Endometrial microvascular endothelial cells (primary cell): ENCODE measurements around the gene GPR137C. TPM values are rescaled to one million over a fixed set of nuclear protein-coding genes. Genes with fewer than 3 reads are reported as not detected.
"Not testable (repeated sequence)": the region's sequence is repeated elsewhere in the genome, so short reads cannot be mapped to it uniquely, and the experiment has no call there.

ENCODE experiments used
- in situ Hi-C: cut with HindIII; loops from 2 replicates; pipeline ENCODE4 v1.10.0; 2017; ENCODE audit warnings: low sequenced_read_pairs, low pct_unique_long_range_greater_than_20kb; ENCODE audit errors: inconsistent ontology term
- total RNA-seq: library from RNA; depleted of rRNA; stranded (reverse); fragments of >200 nt; gene quantifications from one replicate; pipeline ENCODE4 v1.2.3, GENCODE V29; 2015; ENCODE audit errors: inconsistent ontology term

The GPR137C gene
- total RNA-seq, 1 donor from 2014 or later, result 1.4 TPM

DNA sequence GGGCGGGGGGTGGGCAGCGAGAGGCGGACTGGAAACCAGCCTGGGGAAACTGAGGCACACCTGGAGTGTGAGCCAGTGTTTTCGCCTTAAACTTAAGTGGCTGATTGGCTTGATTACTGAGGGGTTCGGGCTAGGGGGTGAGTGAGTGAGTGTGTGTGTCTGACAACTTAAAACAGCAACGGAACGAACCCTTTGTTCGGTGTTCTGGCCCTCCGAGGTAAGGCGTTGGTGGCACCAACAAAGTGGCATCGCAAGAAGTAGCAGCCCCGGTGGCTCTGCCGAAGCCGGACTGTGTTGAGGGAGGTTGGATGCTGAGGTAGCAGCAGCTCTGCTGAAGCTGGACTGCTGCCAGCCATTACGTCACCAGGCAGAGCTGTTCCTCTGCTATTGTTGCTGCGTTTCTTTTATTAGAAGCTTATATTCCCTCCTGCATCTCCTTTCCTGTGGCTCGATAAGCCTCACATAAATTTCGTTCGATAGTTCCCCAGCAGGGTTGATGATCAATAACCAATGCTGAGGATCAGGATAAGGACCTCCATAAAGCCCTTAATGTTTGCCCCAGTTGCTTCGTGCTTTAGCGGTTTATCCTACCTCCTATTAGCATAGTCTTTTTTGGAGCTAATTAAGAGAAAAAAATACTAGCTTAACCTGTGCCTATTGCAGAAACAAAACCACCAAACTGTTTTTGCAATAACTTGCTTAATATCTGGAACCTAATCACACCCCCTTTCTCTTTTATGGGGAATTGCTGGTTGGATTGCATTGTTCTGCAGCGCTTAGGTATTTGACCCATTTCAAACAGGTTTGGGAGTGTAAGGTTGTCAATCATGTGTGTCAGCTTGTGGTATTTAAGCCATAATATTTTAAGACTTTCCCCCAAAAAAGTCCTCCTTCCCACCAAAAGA lies 1.3 kb downstream of the GPR137C start:
- in situ Hi-C loops, result no loop called here

DNA sequence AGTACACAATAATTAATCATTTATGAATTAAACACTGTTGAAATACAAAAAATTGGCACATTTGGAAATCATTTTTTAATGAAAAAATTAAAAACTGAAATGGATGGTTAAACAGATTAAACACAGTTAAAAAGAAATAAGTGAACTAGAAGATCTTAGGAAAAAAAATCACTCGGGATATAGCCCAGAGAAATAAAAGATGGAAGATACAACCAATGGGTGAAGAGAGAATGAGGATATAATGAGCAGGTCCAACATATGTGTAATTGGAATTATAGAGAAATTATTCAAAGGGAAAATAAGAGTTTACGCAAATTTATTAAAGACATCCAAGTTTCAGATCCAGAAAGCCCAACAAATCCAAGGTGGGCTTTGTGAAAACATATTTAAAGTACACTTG lies 6.1 kb downstream of the GPR137C start:
- in situ Hi-C loops, result no loop called here

DNA sequence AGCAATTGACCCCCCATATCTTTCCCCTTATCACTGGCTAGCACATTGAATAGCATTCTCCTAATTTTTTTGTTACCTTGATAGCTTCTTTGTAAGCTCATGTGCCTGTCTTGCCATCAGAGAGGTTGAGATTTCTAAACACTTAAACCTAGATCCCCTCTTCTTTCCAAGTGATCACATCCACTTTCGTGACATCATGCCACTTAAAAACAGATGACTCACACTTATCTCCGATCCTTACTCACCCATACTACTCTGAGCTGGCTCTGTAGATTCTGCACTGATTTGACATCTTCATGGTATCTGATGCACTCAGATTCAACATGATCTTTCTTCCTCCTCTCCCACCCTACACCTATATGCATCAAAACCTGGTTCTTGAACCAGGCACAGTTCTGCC lies 10.5 kb downstream of the GPR137C start:
- in situ Hi-C loops, result no loop called here

DNA sequence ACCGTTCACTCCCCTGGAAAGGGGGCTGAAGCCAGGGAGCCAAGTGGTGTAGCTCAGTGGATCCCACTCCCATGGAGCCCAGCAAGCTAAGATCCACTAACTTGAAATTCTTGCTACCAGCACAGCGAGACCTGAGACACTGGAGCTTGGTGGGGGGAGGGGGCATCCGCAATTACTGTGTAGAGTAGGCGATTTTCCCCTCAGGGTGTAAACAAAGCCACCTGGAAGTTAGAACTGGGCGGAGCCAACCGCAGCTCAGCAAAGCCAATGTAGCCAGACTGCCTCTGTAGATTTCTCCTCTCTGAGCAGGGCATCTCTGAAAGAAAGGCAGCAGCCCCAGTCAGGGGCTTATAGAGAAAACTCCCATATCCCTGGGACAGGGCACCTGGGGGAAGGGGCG lies 15.8 kb downstream of the GPR137C start:
- in situ Hi-C loops, result not testable (repeated sequence)

DNA sequence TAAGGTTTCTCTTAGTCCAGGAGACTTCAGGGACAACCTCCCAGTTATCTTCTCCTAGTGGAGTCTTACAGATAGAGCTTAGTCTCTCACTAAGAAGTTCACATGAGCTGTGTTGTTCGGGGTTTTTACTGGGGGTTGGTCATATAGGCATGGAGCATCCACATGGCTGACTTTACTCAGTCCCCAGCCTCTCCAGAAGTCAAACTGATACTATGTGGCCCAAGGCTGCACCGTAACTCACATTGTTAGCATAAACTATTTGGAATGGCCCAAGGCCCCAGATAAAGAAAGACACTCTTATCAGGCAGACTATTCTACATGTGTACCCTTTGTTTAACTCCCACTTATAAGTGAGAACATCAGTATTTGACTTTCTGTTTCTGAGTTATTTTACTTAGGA lies 23.2 kb downstream of the GPR137C start:
- in situ Hi-C loops, result no loop called here

DNA sequence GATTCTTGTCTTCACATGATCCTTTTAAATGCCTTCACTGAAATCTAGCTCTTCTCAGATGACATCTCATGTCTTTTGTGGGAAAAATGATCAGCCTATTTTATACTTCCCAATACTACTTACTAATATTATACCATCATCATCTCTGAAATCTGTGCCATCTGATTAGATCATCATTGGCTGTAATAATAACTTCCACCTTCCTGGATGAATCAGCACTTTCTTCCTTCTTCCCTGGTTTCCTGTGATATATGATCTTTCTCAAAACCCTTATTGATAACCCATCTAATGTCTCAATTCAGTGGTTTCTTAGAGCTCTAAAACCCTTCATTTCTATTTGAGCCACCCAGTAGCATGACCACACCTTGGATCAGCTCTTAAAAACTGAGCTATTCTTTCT lies 30.9 kb downstream of the GPR137C start:
- in situ Hi-C loops, result no loop called here

DNA sequence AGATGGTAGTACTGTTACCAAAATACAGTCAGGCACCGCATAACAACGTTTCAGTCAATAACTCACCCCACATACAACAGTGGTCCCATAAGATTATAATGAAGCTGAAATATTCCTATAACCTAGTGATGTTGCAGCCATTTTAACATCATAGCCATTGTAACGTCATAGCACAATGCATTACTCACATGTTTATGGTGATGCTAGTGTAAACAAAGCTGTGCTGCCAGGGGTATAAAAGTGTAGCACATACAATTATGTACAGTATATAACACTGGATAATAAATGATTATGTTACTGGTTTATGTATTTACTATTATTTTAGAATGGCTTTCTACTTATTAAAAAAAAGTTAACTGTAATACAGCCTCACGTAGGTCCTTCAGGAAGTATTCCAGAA lies 37.0 kb downstream of the GPR137C start:
- in situ Hi-C loops, result no loop called here

DNA sequence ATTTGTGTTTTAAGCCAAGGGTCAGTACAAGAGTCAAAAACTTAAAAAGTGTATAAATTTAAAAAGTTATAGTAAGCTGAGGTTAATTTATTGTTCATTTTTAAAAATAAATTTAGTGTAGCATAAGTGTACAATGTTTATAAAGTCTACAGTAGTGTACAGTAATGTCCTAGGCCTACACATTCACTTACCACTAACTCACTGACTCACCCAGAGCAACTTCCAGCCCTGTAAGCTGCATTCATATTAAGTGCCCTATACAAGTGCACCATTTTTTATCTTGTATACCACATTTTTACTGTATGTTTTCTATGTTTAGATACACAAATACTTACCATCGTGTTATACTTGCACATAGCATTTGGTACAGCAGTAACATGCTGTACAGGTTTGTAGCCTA lies 37.7 kb downstream of the GPR137C start:
- in situ Hi-C loops, result no loop called here

DNA sequence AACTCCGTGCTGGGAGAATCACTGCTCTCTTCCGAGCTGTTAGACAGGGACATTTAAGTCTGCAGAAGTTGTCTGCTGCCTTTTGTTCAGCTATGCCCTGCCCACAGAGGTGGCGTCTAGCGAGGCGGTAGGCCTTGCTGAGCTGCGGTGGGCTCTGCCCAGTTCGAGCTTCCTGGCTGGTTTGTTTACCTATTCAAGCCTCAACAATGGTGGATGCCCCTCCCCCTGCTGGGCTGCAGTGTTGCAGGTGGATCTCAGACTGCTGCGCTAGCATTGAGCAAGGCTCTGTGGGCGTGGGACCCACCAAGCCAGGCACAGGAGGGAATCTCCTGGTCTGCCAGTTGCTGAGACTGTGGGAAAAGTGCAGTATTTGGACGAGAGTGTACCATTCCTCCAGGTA lies 43.7 kb downstream of the GPR137C start:
- in situ Hi-C loops, result no loop called here

DNA sequence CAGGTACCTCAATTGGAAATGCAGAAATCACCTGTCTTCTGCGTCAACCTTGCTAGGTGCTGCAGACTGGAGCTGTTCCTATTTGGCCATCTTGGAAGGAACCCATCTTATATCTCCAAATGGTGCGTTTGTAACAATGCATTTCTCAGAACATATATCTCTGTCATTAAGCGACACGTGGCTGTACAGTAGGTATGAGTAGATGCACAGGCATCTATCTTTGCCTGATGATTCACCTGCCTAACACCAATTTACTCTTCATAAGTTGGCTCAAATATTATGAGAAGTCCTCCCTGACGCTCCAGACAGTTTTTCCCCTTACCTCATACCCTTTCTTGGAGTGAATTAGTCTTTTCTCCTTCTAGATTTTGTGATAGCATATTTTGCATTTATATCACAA lies 44.2 kb downstream of the GPR137C start:
- in situ Hi-C loops, result no loop called here

DNA sequence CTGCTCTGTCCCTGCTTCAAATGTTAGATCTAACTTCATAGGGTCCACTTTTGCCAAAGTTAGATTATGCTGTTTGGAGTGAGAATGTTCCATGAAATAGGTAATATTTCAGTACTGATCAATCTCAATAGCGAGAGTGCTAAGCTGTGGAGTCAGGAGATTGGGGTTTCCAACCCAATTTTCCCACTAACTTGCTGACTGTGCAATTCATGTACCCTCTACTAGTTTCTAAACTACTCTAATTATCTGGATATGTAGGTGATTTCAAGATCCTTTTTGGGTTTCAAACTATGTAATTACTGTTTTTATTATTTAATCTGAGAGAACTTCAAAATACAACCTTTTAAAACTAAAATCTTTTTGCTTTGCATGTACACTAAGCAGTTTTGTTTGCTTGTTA lies 45.9 kb downstream of the GPR137C start:
- in situ Hi-C loops, result no loop called here

DNA sequence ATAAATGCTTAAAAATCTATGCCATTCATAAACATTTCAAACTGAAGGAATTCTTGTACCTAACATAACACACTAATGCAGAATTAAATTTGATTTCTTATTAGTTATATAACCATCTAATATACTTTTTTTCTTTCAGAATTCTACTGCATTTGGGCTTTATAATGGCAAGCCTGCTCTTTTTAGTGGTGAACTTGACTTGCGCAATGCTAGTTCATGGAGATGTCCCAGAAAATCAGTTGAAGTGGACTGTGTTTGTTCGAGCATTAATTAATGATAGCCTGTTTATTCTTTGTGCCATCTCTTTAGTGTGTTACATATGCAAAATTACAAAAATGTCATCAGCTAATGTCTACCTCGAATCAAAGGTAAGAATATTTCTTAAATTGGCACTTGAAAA lies 47.3 kb downstream of the GPR137C start:
- in situ Hi-C loops, result no loop called here

DNA sequence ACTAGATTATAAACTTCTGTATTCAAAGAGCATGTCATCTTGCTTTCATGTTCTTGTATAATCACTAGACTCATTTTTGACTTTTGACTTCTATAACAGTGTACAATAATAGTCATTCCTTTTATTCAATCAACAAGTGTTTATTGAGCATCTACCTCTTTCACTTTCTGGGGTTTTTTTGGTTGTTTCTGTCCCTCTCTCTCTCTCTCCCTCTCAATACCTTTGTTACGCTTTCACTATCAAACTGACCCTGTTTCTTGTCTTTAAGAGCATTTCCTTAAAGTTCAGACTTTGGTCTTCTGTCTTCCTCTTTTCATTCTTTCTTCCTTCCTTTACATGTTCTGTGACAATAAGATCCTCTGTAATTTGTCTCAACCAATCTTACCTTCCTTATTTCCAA lies 49.5 kb downstream of the GPR137C start:
- in situ Hi-C loops, result no loop called here

DNA sequence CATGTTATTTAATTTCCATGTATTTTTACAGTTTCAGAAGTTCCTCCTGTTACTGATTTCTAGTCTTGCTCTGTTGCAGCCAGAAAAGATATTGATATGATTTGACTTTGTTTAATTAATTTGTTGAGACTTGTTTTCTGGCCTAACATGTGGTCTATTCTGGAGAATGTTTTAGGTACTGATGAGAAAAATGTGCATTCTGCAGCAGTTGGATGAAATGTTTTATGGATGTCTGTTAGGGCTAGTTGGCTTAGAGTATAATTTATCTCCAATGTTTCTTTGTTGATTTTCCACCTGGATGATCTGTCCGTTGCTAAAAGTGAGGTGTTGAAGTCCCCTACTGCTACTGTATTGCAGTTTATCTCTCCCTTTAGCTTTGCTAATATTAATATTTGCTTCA lies 54.4 kb downstream of the GPR137C start:
- in situ Hi-C loops, result no loop called here

DNA sequence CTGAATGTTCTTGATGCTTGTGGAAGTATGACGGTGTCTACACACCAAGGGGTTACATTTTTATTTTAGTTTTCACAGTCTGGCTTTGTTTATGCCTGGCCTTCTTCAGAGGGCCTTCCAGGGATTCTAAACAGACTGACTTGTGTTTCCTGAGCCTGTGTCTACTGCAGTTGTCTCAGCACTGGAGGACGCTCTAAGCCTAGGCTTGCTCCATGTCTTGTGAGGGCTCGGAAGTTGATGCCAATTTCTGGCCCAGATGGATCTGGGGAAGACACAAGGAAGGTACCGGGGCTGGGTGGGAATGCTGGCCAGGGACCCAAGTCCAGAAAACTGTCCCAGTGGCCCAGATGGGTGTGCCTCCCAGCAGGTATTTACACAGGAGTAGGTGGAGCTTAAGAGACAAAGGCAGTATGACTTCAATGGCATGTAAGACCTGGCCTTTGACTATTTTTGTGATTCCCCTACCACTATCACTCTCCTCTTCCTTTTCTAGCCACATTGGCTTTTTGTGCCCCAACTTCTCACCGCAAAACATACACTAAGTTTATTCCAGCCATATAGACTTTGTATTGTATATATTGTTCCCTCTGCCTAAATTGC lies 56.9 kb downstream of the GPR137C start:
- in situ Hi-C loops, result no loop called here

DNA sequence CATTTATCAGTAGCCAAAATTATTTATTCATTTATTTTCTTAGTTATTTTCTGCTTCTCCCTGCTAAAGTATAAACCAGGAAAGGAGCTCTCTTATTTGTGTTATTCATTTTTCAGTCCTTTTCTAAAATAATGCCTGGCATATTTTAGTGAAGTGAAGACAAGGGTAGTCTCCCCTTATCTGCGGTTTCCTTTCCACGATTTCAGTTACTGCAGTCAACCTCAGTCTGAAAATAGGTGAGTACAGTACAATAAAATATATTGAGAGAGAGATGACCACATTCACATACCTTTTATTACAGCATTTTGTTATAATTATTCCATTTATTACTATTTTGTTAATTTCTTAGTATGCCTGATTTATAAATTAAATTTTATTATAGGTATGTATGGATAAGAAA lies 57.6 kb downstream of the GPR137C start:
- in situ Hi-C loops, result no loop called here

DNA sequence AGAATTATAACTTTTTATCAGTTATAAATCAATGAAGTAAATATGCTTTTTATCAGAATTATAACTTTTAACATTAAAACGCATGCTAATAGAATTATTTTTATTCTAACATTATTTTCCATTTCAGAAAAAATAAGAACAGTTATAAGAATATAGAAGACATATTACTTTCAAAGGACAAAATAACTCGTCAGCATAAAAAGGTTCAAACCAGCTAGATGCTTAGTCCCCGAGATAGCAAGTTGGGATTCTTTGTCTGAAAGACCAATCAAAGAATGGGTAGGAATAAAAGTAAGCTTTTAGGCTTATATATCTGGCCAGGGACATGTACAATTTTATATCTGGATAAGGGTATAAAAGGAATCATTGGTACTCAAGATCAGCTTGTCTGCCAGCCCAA lies 66.0 kb downstream of the GPR137C start:
- in situ Hi-C loops, result no loop called here

DNA sequence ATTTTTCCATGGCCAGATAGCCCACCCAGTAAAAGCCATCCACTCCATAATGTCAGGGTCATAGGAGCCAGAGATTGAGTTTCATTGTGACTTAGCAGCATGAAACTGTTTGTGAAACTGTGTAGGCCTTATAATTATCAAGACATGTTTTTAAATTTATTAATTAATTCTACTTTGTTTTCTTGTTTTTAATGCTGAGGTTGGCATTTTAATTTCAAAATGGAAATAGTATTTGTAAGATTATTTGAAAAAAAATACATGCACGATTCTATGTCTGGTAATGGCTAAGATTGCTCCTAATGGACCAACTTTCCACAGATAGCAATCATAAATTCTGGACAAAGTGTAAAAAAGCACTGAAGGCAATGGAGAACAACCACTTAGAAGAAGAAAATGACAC lies 67.1 kb downstream of the GPR137C start:
- in situ Hi-C loops, result no loop called here

DNA sequence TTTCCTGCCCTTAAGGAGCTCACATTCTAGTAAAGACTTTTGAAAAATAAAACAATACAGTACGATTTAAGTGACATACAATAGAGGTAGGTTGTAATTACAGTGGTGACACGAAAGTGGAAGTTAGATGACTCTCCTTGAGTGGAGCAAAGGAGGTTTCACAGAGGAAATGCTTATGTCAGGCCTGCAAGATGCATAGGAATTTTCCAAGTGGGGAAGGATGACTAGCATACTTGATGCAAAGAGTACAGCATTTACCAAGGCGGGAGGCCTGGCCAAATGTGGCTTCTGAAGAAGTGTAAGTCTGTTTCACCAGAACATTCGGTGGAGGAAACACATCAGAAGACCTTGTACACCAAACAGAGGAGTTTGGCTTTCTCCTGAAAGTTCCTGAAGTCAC lies 87.5 kb downstream of the GPR137C start:
- in situ Hi-C loops, result no loop called here

DNA sequence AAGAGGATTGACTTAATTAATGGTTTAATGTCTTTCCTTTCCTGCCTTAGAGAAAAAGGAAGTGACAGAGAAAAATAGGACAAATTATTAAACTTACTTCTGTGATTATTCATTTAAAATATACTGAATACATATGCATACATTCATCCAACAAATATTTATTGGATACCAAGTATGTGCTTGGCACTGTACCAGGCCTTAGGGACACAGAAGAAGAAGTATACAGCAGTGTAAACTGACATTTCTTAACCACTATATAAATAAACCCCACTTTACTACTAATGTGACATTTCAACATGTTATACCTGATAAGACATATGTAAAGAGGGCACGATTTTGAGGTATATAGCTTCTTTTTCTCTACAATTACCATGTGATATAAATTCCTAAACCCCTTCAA lies 89.1 kb downstream of the GPR137C start:
- in situ Hi-C loops, result no loop called here

DNA sequence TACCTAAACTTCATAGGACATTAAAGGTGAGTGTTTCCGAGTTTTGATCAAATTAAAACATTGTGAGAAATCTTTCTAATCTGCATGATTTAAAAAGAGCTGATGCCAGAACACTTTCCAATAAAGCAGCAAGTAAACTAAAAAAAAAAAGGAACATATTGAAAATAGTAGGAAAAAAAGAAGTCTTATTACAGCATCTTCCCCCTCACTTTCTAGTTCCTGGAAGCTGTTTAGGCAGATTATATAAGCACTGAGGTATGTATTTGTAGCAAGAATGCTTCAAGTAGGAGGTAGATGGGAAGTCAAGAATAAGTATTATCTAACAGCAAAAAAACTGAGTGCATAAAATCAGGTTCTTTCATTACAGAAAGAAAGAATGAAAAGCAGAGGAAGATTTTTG lies 96.9 kb downstream of the GPR137C start:
- in situ Hi-C loops, result no loop called here
